ENCODE data around the gene MYRIP. TPM values are rescaled to one million over a fixed set of nuclear protein-coding genes. Genes with fewer than 3 reads are reported as not detected.

Gene MYRIP
- total and polyA plus RNA-seq, 10 of the 15 experiments (the other 5 are each of a cell fraction or from before 2014, with no cell fraction given) = 0.03 to 0.08 (median 0.04) TPM; not detected in 6

- TF ChIP-seq ZBTB40 (IDR thresholded peaks at IDR 0.05; ENCODE audit: borderline replicate concordance) = no peak
- no peak for TF ChIP-seq SMARCA5 (IDR thresholded peaks at IDR 0.05)
- 0 out of 2 replicates have a peak, but pooled peaks have one; percentile 2 for TF ChIP-seq DPF2 (IDR thresholded peaks at IDR 0.05)
- no peak for TF ChIP-seq IRF4 (IDR thresholded peaks at IDR 0.05; ENCODE audit: low read depth, low read length)
- TF ChIP-seq KLF5 (IDR thresholded peaks at IDR 0.05; ENCODE audit: partially characterized antibody) = no peak
- TF ChIP-seq RAD21 (IDR thresholded peaks at IDR 0.05; ENCODE audit: insufficient read depth, low read depth, low read length) = no peak
- no peak for TF ChIP-seq ZBTB33 (IDR thresholded peaks at IDR 0.05)
- no peak for TF ChIP-seq PBX3 (IDR thresholded peaks at IDR 0.05; ENCODE audit: insufficient replicate concordance, low read depth, low read length)
- TF ChIP-seq ZNF217 (IDR thresholded peaks at IDR 0.05) = no peak
- 0 out of 2 replicates have a peak, but pooled peaks have one; percentile 14 for TF ChIP-seq ATF3 (IDR thresholded peaks at IDR 0.05; ENCODE audit: borderline replicate concordance, extremely low read depth, low read depth, low read length)
- no peak for TF ChIP-seq SMAD5 (IDR thresholded peaks at IDR 0.05; ENCODE audit: low read depth)
- no peak for TF ChIP-seq TCF3 (IDR thresholded peaks at IDR 0.05; ENCODE audit: borderline replicate concordance, insufficient read depth, low read depth, low read length)
- no peak for TF ChIP-seq E2F4 (IDR thresholded peaks at IDR 0.05; ENCODE audit: low read depth, low read length)
Observed at GRCh38 chr3:40308725-40309417, 499.5 kb downstream of the MYRIP start (continued).

Data from GM12878 (cell line).